NCI-H1694 (cell line): Measurements from ENCODE around the gene DHX36.

Source experiments
- DNase-seq: peaks from one replicate; lab custom pipeline; 2025; lab: John Stamatoyannopoulos, UW

Gene DHX36

GRCh38 chr3:154280161-154280560, 44.1 kb downstream of the DHX36 start:
- DNase-seq: no peak

- no peak for DNase-seq
Observed at GRCh38 chr3:154275965-154276364, 48.3 kb downstream of the DHX36 start.

- no peak for DNase-seq
Observed at GRCh38 chr3:154275292-154275691, 49.0 kb downstream of the DHX36 start.

GRCh38 chr3:154274348-154274747, 49.9 kb downstream of the DHX36 start:
- no peak for DNase-seq

DNA sequence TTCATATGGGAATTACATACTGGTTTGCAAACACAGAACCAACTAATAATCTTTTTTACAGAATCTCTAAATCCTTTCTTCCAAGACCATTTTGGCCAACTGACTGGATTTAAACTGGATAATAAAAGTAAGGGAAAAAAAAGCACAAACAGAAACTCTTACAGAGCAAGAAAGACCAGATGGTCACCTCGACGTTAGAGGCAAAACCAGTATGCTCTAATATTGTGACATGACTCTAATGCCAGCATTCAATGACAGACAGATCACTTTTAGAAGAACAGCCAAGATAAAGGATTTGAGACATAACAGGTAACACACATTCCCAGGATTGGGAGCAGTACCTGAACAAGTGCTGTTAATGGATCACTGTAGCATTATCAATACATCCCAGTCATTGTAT, 50.9 kb downstream of the DHX36 start:
- DNase-seq: no peak

- DNase-seq: no peak
Observed at GRCh38 chr3:154254527-154254926, 69.8 kb downstream of the DHX36 start.

- DNase-seq: peak; percentile 82
Observed at GRCh38 chr3:154252759-154253638, 71.3 kb downstream of the DHX36 start.

DNA sequence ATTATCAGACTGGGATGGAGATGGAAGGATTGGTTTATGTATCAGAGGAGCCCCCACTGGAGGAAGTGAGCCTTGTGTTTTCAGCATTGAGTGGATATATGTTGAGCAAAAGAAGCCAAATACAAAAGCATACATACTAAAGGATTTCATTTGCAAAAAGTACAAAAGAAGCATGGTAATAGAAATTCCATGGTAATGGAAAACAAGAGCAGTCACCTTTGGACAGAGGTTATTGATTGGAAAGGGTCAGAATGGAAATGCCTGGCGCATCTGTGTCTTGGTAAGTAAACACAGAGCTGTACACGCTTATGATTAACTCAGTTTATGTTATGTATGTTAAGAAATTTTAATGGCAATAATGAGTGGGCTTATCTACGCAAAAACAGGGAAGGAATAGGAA, 72.7 kb downstream of the DHX36 start:
- DNase-seq: no peak

DNA sequence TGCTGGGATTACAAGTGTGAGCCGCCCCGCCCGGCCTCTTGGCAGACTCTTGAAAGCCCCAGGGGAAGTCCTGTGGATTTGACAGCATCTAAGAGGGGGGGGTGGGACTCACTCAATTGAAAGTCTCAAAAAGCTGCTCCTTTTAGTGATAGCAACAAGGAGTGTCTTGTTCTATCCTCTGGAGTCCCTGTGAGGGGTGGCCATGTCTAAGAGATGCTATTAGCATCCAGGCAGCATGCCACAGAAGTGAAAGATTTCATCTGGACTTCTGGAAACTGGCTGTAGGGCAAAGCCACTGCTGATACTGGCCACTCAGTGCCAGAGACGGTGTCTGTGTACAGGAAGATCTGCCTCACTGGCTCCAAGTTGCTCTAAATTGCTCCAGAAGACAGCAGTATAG, 74.0 kb downstream of the DHX36 start:
- DNase-seq: no peak

- DNase-seq: no peak
Observed at GRCh38 chr3:154247806-154248415, 76.4 kb downstream of the DHX36 start.

DNA sequence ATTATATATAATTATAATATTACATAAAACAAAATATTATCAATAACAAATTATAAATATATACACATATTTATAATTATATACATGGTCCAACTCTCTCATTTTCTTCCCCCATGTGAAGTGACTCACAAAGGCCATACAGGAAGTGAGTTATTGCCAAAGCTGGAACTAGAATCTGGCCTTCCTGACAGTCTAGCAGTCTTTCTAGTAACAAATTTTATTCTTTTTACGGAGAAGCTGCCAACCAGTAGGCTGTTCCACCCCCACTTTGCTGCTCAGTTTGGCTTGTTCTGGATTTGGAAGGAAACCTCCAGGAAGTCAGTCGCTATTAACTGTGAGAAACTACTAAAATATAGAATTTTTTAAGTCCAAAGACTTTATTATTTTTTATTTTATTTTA, 79.6 kb downstream of the DHX36 start:
- no peak for DNase-seq

DNA sequence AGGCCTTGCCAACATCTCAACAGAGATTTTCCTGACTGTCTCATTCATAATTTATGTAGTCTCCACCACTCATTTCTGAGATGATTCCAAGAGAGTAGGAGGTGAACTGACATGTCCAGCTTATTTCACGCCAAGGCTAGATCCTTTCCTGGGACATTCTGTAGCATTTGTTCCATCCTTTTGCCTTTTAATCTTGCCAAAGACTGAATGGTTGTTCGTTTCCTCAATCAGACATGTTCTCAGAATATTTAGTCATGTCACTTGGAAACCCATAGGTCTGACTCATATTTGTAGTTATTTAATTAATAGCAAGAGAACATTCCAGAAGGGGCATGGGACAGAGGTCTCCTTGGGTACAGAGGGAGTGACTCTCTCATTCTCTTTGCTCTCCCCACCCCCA, 80.9 kb downstream of the DHX36 start:
- DNase-seq: no peak

DNA sequence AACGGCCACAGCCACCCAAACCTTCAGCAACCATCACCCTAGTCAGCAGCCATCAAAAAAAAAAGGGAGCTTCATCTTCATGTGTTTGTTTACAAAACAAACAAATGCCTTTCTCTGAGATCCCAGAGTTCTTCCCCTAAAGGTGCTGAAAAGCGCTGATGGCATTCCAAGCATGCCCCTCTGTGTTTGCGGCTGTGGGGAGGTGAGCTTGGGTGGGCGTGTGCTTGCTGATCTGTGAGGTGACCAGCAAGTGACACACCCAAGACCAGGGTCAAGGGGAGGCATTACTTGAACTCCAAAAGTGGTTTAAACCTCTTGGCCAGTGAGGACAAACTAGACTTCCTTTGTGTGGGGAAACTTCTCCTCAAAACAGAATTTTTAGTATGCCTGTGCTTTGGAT, 81.5 kb downstream of the DHX36 start:
- DNase-seq: no peak

DNA sequence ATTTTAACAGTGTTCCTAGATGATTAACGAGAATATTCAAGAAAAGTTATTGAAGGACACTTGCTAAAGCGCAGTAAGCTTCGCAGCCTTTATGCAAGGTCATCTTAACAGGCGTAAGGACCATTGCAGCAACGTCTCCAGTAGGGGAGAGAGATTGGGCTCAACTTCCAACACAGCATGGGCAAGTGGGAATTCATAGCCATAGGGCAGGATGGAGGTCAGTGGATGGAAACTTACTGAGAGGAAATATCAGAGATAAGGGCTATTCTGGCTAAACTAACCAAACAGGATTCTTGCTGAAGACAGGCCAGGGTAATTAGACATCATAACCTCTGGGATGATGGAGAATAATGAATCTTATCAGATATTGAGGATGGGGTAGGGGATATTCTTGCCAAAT, 82.8 kb downstream of the DHX36 start:
- no peak for DNase-seq

- no peak for DNase-seq
Observed at GRCh38 chr3:154240235-154240634, 84.1 kb downstream of the DHX36 start.

- no peak for DNase-seq
Observed at GRCh38 chr3:154236331-154236730, 88.0 kb downstream of the DHX36 start.

DNA sequence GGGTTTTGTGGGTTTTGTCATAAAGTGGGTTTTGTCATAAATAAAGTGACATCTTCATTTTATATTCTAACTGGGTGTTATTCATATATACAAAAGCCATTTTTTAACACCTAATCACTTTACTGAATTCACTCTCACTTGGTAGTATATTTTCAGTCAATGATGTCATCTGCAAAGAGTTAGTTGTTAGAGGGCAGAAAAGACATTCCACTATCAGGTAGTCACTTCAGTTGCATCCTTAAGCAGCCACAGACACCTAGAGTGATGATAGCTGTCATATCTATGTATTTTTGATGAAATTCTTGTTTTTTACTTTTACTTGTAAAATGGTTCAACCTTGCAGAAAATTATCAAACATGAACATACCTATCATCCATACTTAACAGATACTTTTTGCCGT, 89.0 kb downstream of the DHX36 start:
- no peak for DNase-seq

GRCh38 chr3:154229217-154229590, 95.1 kb downstream of the DHX36 start:
- no peak for DNase-seq

DNA sequence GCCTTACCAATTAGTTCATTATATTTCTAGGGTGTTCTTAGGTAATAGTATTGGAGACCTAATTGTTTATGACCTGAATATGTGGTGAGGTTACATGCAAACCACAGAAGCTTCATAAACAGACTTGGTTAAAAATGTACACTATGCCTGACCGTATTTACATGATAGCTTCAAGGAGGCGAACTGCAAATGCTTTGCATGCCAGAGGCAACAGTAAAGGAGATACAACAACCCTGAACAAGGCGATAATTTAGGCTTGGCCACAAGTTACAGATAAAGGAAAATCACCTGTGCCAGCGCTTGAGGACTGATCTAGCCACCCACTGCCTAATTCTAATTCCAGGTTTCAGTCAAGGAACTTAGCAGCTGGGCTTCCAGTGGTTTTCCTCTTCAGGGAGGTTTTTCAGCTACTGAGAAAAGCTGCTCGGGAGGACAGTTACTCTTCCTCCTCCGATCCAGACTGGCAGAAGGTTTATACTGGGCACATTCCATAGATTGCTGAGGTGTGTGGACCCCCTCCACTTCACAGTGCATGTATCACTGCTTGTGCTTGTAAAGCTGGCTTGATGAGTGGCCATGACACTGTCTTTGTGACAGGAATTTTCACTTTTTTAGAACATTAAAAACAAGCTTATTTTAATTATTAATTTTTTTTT, 95.6 kb downstream of the DHX36 start:
- DNase-seq: no peak

DNA sequence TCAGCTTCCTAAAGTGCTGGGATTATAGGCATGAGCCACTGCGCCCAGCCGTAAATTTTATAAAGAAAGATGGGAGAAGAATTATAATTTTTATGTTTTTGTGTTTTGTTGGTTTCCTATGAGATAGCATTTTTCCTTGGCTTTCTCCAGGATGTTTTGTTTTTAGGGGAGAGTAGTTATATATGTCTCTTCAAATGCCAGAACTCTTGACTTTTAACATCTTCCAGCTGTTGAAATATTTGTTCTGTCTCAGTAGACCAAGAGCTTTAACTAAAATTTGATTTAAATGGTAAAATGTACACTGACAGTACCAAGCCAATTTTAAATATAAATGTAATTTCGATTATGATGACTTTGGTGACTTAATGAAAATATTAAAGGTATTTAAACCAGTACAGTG, 96.8 kb downstream of the DHX36 start:
- DNase-seq: no peak

DNA sequence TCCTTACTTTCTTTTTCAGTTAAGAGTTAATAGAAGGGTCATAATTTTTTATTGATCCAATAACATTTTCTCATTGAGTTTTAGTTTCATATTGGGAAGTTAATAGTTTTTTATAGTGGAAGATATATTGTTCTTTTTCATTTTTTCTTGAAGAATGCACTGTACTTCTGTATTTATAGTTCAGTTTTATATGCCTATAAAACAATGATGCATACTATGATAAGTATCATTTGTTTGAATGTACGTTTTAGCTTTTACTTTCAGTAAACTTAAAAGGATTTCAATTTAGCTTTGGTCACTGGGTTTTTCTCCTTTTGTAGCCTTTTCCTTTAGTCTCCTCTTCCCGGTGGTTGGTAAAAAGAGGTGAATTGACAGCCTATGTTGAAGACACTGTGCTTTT, 98.8 kb downstream of the DHX36 start:
- no peak for DNase-seq

GRCh38 chr3:154224866-154225265, 99.4 kb downstream of the DHX36 start:
- no peak for DNase-seq

DNA sequence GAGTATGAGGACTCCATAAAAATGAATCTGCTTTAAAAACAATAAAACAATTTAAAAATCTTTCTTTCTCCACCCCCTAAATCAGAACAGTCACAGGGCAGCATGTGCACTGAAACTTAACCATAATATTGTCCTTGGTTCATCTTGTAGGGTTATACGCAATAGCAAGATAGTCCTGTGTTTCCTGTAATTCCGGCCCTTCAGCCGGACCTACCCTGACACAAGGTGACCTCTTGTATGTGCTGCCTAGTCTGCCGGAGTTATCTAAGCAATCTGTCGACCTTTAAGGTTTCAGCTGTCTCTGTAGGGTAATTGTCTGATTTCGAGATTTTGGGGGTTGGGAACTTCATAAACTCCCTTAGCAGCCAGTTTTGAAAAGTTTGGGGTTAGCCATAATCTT, 99.9 kb downstream of the DHX36 start:
- no peak for DNase-seq
